ENCODE results near the gene MMP21. TPM values are rescaled to one million over a fixed set of nuclear protein-coding genes. Genes with fewer than 3 reads are reported as not detected.

The MMP21 gene
- total and polyA plus RNA-seq, 2 experiments from 2014 or later, result not detected

- no peak overlapping the region for H3K27ac Mint-ChIP-seq
- no peak overlapping the region for H3K4me3 Mint-ChIP-seq
- H3K36me3 ChIP-seq (ENCODE audit: insufficient read depth), result no peaks in the 10 kb centered on the region
- no peaks in the 10 kb centered on the region for H3K9me2 ChIP-seq (ENCODE audit: insufficient read depth)
- H3K27me3 Mint-ChIP-seq (ENCODE audit: insufficient read depth, low read depth, poor library complexity), result peaks cover 1% of the 10 kb centered on the region
- H3K9me3 Mint-ChIP-seq, result no peaks in the 10 kb centered on the region
- H3K27ac ChIP-seq (ENCODE audit: low read depth), result no peak overlapping the region
- H3K36me3 Mint-ChIP-seq (ENCODE audit: low read depth), result peaks cover 20% of the 10 kb centered on the region
- H3K4me2 ChIP-seq, result no peak overlapping the region
- TF ChIP-seq, protein P1, sequence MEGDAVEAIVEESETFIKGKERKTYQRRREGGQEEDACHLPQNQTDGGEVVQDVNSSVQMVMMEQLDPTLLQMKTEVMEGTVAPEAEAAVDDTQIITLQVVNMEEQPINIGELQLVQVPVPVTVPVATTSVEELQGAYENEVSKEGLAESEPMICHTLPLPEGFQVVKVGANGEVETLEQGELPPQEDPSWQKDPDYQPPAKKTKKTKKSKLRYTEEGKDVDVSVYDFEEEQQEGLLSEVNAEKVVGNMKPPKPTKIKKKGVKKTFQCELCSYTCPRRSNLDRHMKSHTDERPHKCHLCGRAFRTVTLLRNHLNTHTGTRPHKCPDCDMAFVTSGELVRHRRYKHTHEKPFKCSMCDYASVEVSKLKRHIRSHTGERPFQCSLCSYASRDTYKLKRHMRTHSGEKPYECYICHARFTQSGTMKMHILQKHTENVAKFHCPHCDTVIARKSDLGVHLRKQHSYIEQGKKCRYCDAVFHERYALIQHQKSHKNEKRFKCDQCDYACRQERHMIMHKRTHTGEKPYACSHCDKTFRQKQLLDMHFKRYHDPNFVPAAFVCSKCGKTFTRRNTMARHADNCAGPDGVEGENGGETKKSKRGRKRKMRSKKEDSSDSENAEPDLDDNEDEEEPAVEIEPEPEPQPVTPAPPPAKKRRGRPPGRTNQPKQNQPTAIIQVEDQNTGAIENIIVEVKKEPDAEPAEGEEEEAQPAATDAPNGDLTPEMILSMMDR (conservative IDR thresholded peaks at IDR 0.05; ENCODE audit: low read depth in 2 of 2), result no peak
- DNase-seq (ENCODE audit: low spot score) (no peak), ATAC-seq (no peak)
- no peak overlapping the region for H3K4me3 ChIP-seq
- no peaks in the 10 kb centered on the region for H3K27me3 ChIP-seq (ENCODE audit: insufficient read depth)
- H2AFZ ChIP-seq, result no peak overlapping the region
- H4K20me1 ChIP-seq (replicated peaks; ENCODE audit: insufficient read depth), result no peaks in the 10 kb centered on the region; the same call in 1 of the 2 replicates
- no peaks in the 10 kb centered on the region for H3F3A ChIP-seq (replicated peaks; ENCODE audit: low read depth)
- no peaks in the 10 kb centered on the region; the same call in 2 of the 3 replicates for H3K4me1 Mint-ChIP-seq
- H3K4me1 ChIP-seq (ENCODE audit: insufficient read depth), result no peaks in the 10 kb centered on the region
- H3K79me2 ChIP-seq (replicated peaks; ENCODE audit: insufficient read depth), result no peaks in the 10 kb centered on the region
Observed at GRCh38 chr10:125795637-125796190, 20.1 kb upstream of the MMP21 start.

- peaks cover 19% of the 10 kb centered on the region for H3K36me3 Mint-ChIP-seq (ENCODE audit: low read depth)
- no peak overlapping the region for H2AFZ ChIP-seq
- no peaks in the 10 kb centered on the region; the same call in 2 of the 3 replicates for H3K9me3 Mint-ChIP-seq
- H3F3A ChIP-seq (replicated peaks; ENCODE audit: low read depth), result no peaks in the 10 kb centered on the region
- H3K27me3 ChIP-seq (ENCODE audit: insufficient read depth), result no peaks in the 10 kb centered on the region
- no peak overlapping the region for H3K27ac ChIP-seq (ENCODE audit: low read depth)
- no peaks in the 10 kb centered on the region for H3K9me2 ChIP-seq (ENCODE audit: insufficient read depth)
- H3K4me3 ChIP-seq, result no peak overlapping the region
- H3K4me1 Mint-ChIP-seq, result no peaks in the 10 kb centered on the region; the same call in 2 of the 3 replicates
- no peak overlapping the region for H3K27ac Mint-ChIP-seq
- ATAC-seq, result no peak
- no peaks in the 10 kb centered on the region; the same call in 1 of the 2 replicates for H4K20me1 ChIP-seq (replicated peaks; ENCODE audit: insufficient read depth)
- no peak for DNase-seq (ENCODE audit: low spot score)
- H3K4me1 ChIP-seq (ENCODE audit: insufficient read depth), result no peaks in the 10 kb centered on the region
- H3K4me2 ChIP-seq, result no peak overlapping the region
- H3K36me3 ChIP-seq (ENCODE audit: insufficient read depth), result no peaks in the 10 kb centered on the region
- H3K27me3 Mint-ChIP-seq (ENCODE audit: insufficient read depth, low read depth, poor library complexity), result peaks cover 1% of the 10 kb centered on the region
- no peak overlapping the region for H3K4me3 Mint-ChIP-seq
- H3K79me2 ChIP-seq (replicated peaks; ENCODE audit: insufficient read depth), result no peaks in the 10 kb centered on the region
- TF ChIP-seq ZNF114 (CRISPR knock-in tag; IDR thresholded peaks at IDR 0.05), result no peak
- no peak for TF ChIP-seq ZNF462 (CRISPR knock-in tag; IDR thresholded peaks at IDR 0.05)
- TF ChIP-seq, protein P2, sequence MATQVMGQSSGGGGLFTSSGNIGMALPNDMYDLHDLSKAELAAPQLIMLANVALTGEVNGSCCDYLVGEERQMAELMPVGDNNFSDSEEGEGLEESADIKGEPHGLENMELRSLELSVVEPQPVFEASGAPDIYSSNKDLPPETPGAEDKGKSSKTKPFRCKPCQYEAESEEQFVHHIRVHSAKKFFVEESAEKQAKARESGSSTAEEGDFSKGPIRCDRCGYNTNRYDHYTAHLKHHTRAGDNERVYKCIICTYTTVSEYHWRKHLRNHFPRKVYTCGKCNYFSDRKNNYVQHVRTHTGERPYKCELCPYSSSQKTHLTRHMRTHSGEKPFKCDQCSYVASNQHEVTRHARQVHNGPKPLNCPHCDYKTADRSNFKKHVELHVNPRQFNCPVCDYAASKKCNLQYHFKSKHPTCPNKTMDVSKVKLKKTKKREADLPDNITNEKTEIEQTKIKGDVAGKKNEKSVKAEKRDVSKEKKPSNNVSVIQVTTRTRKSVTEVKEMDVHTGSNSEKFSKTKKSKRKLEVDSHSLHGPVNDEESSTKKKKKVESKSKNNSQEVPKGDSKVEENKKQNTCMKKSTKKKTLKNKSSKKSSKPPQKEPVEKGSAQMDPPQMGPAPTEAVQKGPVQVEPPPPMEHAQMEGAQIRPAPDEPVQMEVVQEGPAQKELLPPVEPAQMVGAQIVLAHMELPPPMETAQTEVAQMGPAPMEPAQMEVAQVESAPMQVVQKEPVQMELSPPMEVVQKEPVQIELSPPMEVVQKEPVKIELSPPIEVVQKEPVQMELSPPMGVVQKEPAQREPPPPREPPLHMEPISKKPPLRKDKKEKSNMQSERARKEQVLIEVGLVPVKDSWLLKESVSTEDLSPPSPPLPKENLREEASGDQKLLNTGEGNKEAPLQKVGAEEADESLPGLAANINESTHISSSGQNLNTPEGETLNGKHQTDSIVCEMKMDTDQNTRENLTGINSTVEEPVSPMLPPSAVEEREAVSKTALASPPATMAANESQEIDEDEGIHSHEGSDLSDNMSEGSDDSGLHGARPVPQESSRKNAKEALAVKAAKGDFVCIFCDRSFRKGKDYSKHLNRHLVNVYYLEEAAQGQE (IDR thresholded peaks at IDR 0.05; ENCODE audit: unreplicated experiment), result no peak
- no peak for TF ChIP-seq JUNB (IDR thresholded peaks at IDR 0.05; ENCODE audit: unreplicated experiment)
- no peak for TF ChIP-seq ETS1 (IDR thresholded peaks at IDR 0.05)
- no peak for TF ChIP-seq STAT1 (IDR thresholded peaks at IDR 0.05; ENCODE audit: unreplicated experiment)
- TF ChIP-seq POLR2AphosphoS5 (IDR thresholded peaks at IDR 0.05; ENCODE audit: low read depth), result no peak
- no peak for TF ChIP-seq EZH2phosphoT487 (IDR thresholded peaks at IDR 0.05; ENCODE audit: unreplicated experiment)
Observed at GRCh38 chr10:125795128-125795527, 19.5 kb upstream of the MMP21 start.
